HG03097 (cell line): ENCODE measurements around the gene WDR1.

Experiments
- ATAC-seq: cut with Tn5 transposase; IDR thresholded peaks from one replicate; pipeline ENCODE4 v1.9.1; 2021; ENCODE audit not compliant: unreplicated experiment, low FRiP score

WDR1 gene

DNA sequence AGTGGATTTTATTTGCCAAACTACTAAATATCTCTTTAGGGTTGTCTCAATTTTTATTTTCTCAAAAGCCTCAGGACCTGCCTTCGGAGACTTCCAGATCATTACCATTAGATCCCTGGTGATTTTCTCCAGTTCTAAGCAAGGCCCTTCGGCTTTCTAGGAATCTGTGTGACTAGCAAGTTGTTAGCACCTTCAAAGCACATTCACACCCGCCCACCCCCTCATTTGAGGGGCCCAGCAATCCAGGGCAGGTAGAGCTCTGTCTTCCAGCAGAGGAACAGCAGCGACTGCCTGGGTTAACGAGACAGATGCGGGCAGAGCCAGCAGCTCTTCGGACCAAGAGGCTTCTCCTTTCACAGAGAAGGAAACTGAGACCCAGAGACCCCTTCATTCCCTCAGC lies 2.0 kb downstream of the WDR1 start:
- ATAC-seq, result no peak

DNA sequence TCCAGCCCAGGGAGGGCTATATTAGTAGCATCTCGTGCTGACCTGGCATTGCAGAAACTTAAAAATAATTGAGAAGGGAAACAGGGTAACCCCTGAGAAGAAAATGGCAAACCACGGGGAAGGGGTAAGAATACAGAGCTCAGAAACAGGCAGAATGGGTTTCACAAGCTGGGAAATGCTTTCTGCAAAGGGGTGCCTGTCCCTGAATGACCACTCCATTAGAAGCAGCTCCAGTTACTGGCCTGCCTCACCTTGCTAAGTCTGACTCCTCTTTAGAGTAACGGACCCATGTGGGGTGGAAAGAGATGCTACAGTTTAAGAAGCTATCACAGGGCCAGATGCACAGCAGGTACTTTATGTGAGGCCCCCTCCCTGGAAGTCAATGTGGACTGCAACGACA lies 2.5 kb downstream of the WDR1 start:
- ATAC-seq, result no peak

DNA sequence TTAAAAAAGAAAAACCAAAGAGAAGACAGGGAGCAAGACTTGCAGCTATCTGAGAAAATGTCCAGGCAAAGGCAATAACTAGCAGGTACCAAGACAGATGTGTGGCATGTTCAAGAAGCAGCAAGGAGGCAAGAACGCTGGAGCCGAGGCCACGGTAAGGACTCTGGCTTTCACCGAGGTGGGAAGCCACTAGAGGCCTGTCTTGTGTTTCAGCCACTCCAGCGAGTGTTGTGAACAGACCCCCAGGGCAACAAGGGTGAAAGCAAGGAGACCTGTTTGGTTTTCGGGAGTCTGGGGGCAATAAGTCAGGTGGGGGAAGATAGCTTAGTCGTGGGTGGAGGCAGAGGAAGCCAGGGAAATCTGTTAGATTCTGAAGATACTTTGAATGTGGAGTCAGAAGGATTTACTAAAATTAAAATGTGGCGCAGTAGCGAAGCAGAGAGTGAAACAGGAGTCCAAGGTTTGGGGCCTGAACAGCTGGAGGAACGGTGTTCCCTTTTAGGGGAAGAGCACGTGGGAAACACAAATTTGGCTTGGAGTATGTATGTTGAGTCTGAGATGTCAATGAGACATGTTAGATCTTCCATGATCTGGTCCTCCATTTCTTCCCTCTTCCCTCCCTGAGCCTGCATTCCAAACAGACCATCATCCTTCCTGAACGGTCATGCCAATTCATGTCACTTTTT lies 3.1 kb downstream of the WDR1 start:
- ATAC-seq, result no peak

DNA sequence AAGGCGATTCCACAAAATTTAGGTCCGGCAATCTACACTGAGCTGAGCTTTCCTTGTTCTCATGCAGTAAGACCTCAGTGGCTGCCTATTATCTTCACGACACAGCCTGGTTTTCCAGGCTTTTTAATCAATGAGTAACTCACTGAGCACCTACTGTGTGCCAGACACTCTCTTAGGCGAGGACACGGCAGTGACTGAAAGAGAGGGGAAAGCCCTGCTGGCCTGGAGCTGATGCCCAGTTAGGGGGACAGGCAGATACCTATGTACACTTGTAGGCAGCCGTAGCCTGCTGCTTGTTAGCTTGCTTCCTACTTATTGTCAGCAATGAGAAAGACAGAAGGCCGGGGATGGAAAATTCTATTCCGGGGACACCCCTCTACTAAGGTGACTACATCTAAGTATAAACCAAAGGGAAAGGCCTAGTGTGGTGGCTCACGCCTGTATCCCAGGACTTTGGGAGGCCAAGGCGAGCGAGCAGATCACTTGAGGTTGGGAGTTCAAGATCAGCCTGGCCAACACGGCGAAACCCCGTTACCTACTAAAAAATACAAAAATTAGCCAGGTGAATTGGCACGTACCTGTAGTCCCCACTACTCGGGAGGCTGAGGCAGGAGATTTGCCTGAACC lies 3.8 kb downstream of the WDR1 start:
- ATAC-seq, result no peak

DNA sequence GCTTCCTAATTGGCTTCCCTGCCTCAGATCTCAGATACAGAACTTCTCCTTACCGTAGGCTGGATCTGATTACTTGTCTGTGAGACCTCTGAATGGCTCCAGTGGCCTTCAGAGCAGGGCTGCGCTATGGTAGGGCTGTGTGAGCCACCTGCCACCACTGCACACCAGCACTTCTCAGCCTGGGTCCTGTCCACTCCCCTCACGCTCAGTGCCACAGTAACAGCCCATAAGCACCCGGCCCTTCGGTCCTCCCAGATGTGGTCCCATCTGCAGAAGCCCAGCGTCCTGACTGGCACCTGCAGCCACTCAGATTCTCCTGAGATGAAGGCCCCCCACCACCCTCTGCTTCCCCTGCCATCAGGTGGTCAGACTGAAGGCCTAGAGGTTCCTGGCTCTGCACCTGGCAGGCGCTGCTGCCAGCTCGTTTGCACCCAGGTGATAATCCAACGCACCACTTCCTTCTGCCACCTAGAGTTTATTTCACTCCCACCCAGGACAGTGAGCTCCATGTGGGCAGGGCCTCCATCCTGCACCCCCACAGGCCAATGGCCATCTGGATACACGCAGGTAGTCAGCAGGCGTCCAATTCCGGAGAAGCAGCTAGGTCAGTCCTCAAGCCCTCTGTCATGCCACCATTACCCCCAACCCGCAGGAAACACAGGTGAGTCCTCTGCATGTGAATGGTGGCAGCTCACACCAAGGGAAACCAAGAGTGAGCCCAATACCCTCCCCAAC lies 5.4 kb downstream of the WDR1 start:
- ATAC-seq, result no peak

DNA sequence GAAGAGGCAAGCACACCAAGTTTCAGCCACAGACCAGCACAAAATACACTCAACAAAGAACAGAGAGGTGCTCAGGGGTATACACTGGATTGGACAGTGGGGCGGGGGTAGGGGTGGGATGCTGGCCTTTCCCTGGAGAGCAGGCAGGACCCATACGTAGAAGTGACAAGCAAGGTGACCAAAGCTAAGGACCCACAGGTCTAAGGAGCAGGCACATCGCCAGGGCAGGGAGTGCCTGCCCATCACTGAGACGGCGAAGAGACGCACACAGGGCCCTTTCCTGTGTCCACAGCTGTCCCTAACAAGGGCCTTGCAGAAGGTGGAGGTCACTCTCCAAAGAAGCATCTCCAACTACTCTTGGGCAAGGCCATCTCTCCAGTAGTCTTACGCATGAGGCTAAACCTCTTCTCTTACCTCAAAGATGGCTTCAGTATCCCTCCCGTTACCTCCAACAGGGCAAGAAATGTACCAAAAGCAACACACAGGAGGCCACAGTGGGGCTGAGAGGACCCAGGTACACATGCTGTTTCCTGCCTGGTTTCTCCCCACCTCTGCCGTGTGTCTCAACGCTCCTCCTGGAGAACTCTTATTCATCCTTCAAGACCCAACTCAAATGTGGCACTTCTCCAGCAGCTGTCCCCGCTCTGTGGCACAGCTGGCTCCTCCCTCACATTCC lies 6.5 kb downstream of the WDR1 start:
- no peak for ATAC-seq

DNA sequence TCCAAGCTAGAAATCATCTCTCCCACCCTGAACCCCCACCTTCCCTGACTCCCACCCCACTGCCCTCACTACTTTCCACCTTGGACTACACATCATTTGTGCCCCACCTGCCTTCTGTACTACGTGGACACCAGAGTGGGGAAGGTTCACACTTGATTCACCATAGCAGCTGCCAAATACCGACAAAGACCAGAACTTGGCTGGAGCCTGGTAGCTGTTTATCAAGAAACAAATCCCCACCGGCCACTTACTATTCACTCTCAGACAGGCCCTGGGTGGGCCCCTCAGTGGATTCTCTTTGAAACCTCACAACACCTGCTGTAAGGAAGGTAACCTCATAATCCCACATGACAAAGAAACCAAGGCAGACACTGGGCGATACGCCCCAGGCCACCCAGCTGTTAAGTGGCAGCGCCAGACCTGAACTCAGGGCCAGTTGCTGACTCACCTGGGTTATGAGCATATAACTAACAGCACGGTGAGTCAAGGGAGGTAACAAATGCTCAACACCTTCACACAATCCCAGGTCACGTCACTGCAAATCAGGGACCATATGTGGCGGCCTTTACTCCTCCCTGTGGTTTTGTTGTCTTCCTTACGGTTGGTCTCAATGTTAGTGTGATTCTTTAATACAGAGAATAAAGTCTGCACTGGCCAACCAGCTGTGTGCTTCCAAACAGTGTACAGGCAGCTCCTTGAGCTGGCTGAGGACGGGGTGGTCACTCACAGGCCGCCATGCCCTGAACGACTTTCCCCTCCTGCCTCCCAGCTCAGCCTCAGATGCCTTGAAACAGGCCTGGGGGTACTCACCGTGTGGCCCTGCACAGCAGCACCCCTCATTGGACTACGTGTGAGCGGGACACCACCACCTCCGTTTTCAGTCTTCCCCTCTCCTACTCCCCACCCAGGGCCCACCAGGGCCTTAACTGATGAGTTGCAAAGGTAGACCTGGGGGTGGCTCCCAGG lies 7.5 kb downstream of the WDR1 start:
- no peak for ATAC-seq

DNA sequence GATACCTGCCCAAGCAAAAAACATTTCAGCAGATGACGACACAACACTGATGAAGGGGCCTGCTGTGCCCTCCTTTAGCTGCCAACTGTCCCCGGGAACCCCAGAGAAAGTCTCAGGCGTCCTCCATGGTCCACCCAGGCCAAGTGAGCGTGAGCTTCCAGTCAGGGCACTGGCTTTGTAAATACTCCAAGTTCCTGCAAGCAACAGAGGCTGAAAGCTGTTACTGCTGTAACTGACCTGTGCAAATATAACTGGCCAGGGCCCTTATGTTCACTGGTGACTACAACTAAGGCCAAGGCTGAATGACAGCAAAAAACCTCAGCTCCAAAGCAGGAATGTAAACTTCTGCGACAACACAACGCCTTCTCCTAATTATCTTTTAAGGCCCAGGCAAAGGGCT lies 8.2 kb downstream of the WDR1 start:
- no peak for ATAC-seq

DNA sequence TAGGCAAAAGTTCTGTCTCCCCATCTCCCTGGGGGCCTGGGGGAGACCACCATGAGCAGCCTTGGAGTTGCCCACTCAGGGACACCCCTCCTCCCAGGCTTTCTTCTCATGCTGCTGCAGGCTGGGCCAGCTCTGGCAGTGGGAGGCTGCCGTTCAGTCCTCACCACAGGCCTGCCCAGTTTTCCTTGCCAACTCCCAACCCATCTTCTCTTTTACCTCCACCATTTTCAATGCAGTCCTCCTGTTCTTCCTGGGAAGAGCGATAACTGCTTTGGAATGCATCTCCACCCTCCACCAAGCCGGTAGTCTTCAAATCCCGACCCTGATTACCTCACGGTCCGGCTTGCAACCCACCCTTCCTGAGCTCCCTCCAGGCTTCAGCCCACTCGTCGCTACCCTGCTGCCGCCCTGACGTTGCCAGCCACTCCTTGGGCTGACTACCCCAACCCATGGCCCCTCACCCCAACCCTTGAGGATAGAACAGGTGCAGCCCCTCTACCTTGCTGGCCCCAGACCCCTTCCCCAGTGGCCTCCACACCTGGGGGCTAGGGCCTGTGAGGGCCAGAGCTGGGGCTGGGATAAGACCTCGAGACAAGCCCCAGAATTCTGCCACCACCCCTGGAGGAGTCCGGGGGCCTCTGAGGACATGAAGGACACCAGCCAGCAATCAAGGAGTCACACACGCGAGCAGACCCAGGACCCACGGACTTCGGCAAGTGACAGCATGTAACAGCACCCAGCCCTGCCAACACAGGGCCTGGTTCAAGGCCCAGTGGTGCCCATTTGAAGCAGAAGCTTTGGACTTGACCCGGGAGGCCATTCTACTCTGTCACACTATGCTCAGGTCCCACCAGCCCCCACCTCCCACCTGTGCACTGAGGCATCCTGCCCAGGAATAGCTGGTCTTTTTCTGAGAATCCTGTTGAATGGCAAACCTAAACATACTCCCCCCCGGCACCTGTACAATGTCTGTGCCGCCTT lies 9.2 kb downstream of the WDR1 start:
- ATAC-seq, result no peak

DNA sequence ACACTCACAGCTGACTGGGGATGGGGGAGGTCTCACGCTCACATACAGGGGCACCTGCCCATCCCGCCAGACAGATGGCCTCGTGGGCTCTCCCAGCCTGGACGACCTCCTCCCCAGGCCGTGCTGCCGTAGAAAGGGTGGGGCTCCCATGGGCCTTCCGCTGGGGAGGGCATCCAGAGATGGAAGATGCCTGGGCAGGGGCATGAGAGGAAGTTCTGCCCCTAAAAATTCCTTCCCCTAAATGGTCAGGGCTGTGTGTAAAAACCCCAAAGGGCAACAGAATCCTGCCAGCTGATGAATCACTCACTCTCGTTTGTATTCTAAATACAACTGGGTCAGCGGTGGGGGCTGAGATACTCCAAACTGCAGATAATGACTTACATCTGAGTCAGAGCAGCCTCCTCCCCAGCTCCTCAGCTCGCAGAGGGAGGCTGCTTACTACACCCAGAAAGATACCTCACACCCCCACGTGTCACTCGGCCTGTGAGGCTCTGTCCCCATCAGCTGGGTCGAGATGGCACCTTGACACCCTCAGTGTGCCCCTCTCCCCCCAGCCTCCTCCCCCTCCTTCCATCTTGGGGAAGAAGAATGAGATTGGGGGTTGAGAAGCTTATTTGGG lies 10.1 kb downstream of the WDR1 start:
- no peak for ATAC-seq

DNA sequence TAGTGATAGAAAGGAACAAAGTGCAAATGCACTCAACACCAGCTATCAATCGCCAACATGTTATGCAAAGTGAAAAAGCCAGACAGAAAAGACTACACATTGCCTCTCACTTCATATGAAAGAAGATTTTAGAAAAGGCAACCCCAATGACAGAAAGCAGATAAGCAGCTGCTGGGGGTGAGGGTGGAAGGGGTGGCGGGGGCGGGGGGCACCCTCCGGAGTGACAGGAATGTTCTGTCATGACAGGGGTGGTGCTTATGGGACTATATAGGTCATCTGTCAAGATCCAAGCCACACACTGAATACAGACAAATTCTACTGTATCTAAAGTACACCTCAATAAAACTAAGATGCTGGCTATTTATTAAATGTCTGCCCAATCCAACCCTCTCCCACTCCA lies 10.7 kb downstream of the WDR1 start:
- no peak for ATAC-seq

DNA sequence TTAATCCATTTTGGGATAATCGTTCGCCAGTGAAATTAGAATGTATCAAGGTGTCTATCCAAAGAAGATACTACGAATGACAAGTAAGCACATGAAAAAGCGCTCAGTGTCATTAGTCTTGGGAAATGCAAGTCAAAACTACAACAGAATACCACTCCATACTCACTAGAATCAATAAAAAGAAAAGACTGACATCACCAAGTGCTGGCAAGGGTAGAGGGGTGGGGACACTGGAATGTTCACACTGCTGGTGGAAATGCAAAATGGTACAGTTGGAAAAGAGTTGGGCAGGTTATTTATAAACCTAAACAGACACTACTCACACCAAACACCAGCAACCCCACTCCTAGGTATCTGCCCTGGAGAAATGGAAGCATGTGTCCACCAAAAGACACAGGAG lies 11.2 kb downstream of the WDR1 start:
- ATAC-seq, result no peak

DNA sequence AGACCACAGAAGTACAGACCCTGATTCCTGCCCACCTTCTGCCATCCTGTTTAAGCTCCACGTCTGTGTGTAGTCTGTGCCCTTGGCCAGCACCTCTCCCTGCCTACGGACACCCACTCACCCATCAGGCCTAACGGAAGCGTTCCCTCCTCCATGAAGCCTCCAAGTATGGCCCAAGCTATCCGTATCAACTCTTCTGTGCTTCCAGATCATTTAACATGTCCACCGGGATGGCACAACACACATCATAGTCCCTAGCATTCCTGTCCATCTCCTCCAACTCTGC lies 11.7 kb downstream of the WDR1 start:
- ATAC-seq, result no peak

DNA sequence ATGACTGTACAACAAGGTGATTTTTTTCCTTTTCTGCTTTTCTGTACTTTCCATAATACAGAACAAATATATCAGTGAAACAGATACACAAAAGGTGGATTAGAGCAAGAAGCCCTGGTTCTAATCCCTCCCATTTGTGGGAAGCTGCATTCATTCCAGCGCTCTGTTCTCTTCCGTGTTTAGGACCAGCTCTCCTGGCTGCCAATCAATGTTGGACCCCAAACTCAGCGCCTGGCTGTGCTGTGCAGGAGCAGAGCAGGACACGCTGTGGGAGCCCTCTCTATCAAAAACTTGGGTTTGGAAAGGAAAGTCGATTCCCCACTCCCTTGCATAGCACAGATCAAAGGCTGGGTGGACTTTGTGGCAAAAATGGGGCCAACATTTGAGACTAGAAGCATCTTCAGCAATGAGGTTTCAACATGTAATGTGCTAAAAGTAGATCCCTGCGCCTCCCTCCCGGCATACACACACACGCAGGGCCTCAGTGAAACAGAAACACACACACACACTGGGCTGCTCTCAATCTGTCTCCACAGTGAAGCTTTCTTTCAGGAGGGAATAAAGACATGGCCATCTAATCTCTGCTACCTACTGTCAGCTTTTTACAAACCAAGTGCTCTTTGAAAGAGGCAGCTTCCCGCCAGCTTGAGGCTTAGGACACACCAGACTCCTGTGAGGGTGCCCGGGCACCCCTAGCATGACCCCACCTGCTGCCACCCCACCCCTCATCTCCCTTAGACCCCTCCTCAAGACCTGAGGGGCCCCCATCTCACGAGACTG lies 12.2 kb downstream of the WDR1 start:
- no peak for ATAC-seq

DNA sequence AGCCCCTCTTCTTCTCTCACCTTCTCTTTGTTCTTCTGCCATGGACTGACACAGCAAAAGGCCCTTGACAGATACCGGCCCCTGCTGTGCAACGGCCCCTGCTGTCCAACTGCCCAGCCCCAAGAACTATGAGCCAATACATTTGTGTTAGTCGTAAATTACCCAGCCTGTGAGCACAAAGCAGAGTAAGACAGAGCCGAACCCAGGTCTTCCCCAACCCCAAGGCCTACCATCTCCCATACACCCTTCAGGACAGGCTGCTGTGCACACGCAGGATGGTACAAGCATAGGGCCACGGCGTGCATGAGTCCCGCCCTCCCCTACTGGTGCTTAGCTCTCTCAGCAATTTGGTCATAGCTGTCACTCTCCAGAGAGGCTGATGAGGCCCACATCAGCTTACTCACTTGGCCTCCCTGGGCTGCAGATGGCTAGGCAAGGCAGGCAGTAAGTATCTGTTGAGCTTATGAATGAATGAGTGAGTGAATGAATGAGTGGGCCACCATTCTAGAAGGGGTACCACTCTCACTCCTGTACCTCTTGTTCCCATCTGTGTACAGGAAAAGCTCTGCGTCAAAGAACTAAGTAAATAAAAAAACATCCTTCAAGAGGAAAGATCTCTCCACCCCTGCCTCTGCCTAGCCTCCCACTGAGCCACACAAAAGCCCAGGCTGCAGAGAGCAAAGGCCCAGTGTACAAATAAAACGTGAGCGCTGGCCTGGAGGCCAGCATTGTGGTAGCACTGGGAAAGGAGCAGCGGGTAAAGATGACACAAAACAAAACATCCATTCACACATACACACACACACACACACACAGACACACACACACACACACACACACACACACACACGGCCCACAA lies 13.9 kb downstream of the WDR1 start:
- no peak for ATAC-seq

DNA sequence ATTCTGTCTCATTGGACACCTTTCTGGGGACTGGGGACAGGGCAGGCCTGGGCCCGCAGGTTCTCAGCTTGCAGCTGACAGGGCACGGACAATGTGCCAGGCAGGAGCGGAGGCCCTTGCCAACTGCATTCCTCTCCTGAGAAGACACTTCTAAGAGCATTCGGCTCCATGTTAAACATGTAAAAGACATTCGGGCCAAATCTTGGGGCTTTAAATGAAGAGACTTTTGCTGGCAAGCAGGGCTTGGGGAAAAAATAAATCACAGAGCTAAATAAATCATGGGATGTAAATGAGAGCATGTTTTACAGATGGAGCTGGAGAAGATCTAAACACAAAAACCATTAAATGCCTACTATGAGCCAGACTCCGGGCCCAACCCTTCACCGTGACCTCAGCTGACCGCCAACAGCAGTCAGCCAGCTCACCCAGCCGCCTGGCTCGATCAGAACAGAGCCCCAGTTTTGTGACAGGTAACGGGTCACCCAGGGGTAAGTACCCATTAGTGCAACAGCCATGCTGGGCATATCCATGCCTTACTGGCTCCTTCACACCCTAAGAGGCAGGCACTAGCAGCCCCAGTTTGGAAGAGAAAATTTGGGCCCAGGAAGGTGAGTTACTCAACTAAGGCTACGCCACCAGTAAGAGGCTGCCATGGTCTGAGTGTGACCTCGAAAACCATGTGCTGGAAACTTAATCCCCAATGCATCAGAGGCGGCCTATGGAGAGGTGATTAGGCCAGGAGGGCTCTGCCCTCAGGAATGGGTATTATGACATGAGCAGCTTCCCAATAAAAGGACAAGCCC lies 14.7 kb downstream of the WDR1 start:
- ATAC-seq, result no peak
